Erythroblast (primary cell): Measurements from ENCODE around the gene LRP2.

Source experiments
- GATA1 ChIP-seq: IDR thresholded peaks from 2 replicates; pipeline ENCODE4 v1.6.1; 2011; ENCODE audit warnings: low read depth, mild to moderate bottlenecking, control low read depth, low read length, moderate library complexity
- POLR2A ChIP-seq: IDR thresholded peaks from 2 replicates; pipeline ENCODE4 v1.6.1; 2011; ENCODE audit warnings: mild to moderate bottlenecking, low read length

GRCh38 chr2:169182573-169182972 is 179.8 kb downstream of the LRP2 start:
- TF ChIP-seq POLR2A (no peak), GATA1 (no peak)
